Measurements from ENCODE around the gene NFKB1.
"Not testable (repeated sequence)": the region's sequence is repeated elsewhere in the genome, so short reads cannot be mapped to it uniquely, and the experiment has no call there.

The NFKB1 gene

GRCh38 chr4:102500696-102501446 lies at the start of gene NFKB1:
TSS of gene NFKB1 (plus strand) at chr4:102501359. CDS start at chr4:102525519, 24,160 bp downstream.
- DNase-seq: peak; percentile 76 to 93

- DNase-seq: no peak
These were observed 48.3 kb upstream of the NFKB1 start for GRCh38 chr4:102452854-102453253.

GRCh38 chr4:102453827-102454226 lies 47.3 kb upstream of the NFKB1 start:
- no peak for DNase-seq

- DNase-seq: no peak
These were observed 46.9 kb upstream of the NFKB1 start for GRCh38 chr4:102454268-102454667.

- no peak for DNase-seq
These were observed 46.0 kb upstream of the NFKB1 start for GRCh38 chr4:102454981-102455685.

- no peak for DNase-seq
These were observed 45.4 kb upstream of the NFKB1 start for GRCh38 chr4:102455750-102456149.

- no peak for DNase-seq
These were observed 34.9 kb upstream of the NFKB1 start for GRCh38 chr4:102466298-102466697.

- DNase-seq: no peak
These were observed 31.4 kb upstream of the NFKB1 start for GRCh38 chr4:102469806-102470205.

GRCh38 chr4:102472441-102473013 lies 28.6 kb upstream of the NFKB1 start:
- DNase-seq: no peak

GRCh38 chr4:102473476-102473875 lies 27.7 kb upstream of the NFKB1 start:
- DNase-seq: no peak

GRCh38 chr4:102474736-102475504 lies 26.2 kb upstream of the NFKB1 start:
- no peak for DNase-seq

GRCh38 chr4:102477657-102478056 lies 23.5 kb upstream of the NFKB1 start:
- DNase-seq: no peak

GRCh38 chr4:102478186-102478585 lies 23.0 kb upstream of the NFKB1 start:
- no peak for DNase-seq

GRCh38 chr4:102479832-102480231 lies 21.3 kb upstream of the NFKB1 start:
- not testable (repeated sequence) for DNase-seq

- DNase-seq: no peak
These were observed 18.0 kb upstream of the NFKB1 start for GRCh38 chr4:102483120-102483519.

- DNase-seq: not testable (repeated sequence)
These were observed 17.0 kb upstream of the NFKB1 start for GRCh38 chr4:102483990-102484692.

GRCh38 chr4:102492531-102493241 lies 8.5 kb upstream of the NFKB1 start:
- no peak for DNase-seq

GRCh38 chr4:102493257-102493656 lies 7.9 kb upstream of the NFKB1 start:
- no peak for DNase-seq

- DNase-seq: no peak
These were observed 7.4 kb upstream of the NFKB1 start for GRCh38 chr4:102493794-102494193.

- no peak for DNase-seq
These were observed 6.6 kb upstream of the NFKB1 start for GRCh38 chr4:102494603-102495002.

GRCh38 chr4:102497986-102498385 lies 3.2 kb upstream of the NFKB1 start:
- no peak for DNase-seq

- peak in 1 of 2 experiments; percentile 8 for DNase-seq
These were observed 835 bp upstream of the NFKB1 start for GRCh38 chr4:102500352-102500695.

Measured in stimulated activated CD4-positive, alpha-beta T cell treated with anti-CD3 and anti-CD28 coated beads, Interleukin-4, amount 100 ng/mL, for 4 hours (primary cell).